ENCODE results near the gene USP17L11.
"Not testable (repeated sequence)": the region's sequence is repeated elsewhere in the genome, so short reads cannot be mapped to it uniquely, and the experiment has no call there.

USP17L11 gene

GRCh38 chr4:9215105-9215504 lies at the start of gene USP17L11:
TSS of gene USP17L11 (plus strand) at chr4:9215405. CDS start at chr4:9215405, 0 bp downstream.
- not testable (repeated sequence) for DNase-seq

GRCh38 chr4:9165990-9166389 lies 49.2 kb upstream of the USP17L11 start:
- DNase-seq: peak; percentile 6

GRCh38 chr4:9169791-9170459 lies 45.3 kb upstream of the USP17L11 start, which contains the start of gene FAM90A26:
TSS of gene FAM90A26 (plus strand) at chr4:9170409. CDS start at chr4:9173173, 2,764 bp downstream.
- DNase-seq: not testable (repeated sequence)

- not testable (repeated sequence) for DNase-seq
These were observed 4.8 kb upstream of the USP17L11 start, which contains the start of gene USP17L10 for GRCh38 chr4:9210357-9210756. TSS of gene USP17L10 (plus strand) at chr4:9210657. CDS start at chr4:9210657, 0 bp downstream.

GRCh38 chr4:9214701-9215100 lies 504 bp upstream of the USP17L11 start:
- not testable (repeated sequence) for DNase-seq

GRCh38 chr4:9219852-9220251 lies 4.6 kb downstream of the USP17L11 start, which contains the start of gene USP17L12:
TSS of gene USP17L12 (plus strand) at chr4:9220152. CDS start at chr4:9220152, 0 bp downstream.
- DNase-seq: not testable (repeated sequence)

- not testable (repeated sequence) for DNase-seq
These were observed 9.4 kb downstream of the USP17L11 start, which contains the start of gene USP17L13 for GRCh38 chr4:9224596-9224995. TSS of gene USP17L13 (plus strand) at chr4:9224896. CDS start at chr4:9224896, 0 bp downstream.

- not testable (repeated sequence) for DNase-seq
These were observed 15.0 kb downstream of the USP17L11 start for GRCh38 chr4:9230249-9230648.

GRCh38 chr4:9234085-9234484 lies 18.9 kb downstream of the USP17L11 start, which contains the start of gene USP17L15:
TSS of gene USP17L15 (plus strand) at chr4:9234385. CDS start at chr4:9234385, 0 bp downstream.
- not testable (repeated sequence) for DNase-seq

- not testable (repeated sequence) for DNase-seq
These were observed 23.3 kb downstream of the USP17L11 start for GRCh38 chr4:9238461-9238860.

- not testable (repeated sequence) for DNase-seq
These were observed 28.4 kb downstream of the USP17L11 start, which contains the start of gene USP17L17 for GRCh38 chr4:9243579-9243978. TSS of gene USP17L17 (plus strand) at chr4:9243879. CDS start at chr4:9243879, 0 bp downstream.

GRCh38 chr4:9247953-9248680 lies 32.9 kb downstream of the USP17L11 start, which contains the start of gene USP17L18:
TSS of gene USP17L18 (plus strand) at chr4:9248630. CDS start at chr4:9248630, 0 bp downstream.
- DNase-seq: not testable (repeated sequence)

- not testable (repeated sequence) for DNase-seq
These were observed 37.9 kb downstream of the USP17L11 start, which contains the start of gene USP17L19 for GRCh38 chr4:9253078-9253477. TSS of gene USP17L19 (plus strand) at chr4:9253378. CDS start at chr4:9253378, 0 bp downstream.

- not testable (repeated sequence) for DNase-seq
These were observed 42.6 kb downstream of the USP17L11 start, which contains the start of gene USP17L20 for GRCh38 chr4:9257824-9258223. TSS of gene USP17L20 (plus strand) at chr4:9258124. CDS start at chr4:9258124, 0 bp downstream.

GRCh38 chr4:9262572-9262971 lies 47.4 kb downstream of the USP17L11 start, which contains the start of gene USP17L21:
TSS of gene USP17L21 (plus strand) at chr4:9262872. CDS start at chr4:9262872, 0 bp downstream.
- not testable (repeated sequence) for DNase-seq
